ENCODE data around the gene PAPSS1. TPM values are rescaled to one million over a fixed set of nuclear protein-coding genes. Genes with fewer than 3 reads are reported as not detected.

The PAPSS1 gene
- total RNA-seq, 1 experiment from 2014 or later, result 83.6 TPM

DNA sequence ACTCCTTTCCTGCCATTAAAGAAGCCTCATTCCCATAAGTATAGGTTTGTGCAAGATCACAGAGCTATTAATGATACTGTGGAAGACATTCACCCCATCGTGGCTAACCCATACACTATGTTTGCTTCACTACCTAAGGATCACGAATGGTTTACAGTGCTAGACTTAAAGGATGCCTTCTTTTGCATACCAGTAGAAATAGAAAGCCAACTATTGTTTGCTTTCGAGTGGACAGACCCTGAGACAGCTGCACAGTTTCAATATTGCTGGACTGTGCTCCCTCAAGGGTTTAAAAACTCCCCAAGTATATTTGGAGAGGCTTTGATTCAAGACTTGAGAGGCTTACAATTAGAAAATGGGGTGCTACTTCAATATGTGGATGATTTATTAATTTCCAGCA, 16.0 kb upstream of the PAPSS1 start:
- no peak overlapping the region for H4K5ac ChIP-seq (ENCODE audit: insufficient read length, low read depth, low read length)
- H3K14ac ChIP-seq (ENCODE audit: insufficient read depth, low read length), result no peak overlapping the region
- H4K20me1 ChIP-seq (ENCODE audit: control insufficient read depth, insufficient read depth, insufficient read length), result no peaks in the 10 kb centered on the region
- peaks cover 9% of the 10 kb centered on the region for H3K4me1 ChIP-seq (ENCODE audit: insufficient read depth, low read length)
- H3K4me2 ChIP-seq (ENCODE audit: insufficient read depth, insufficient read length, low read length), result no peak overlapping the region
- no peak overlapping the region for H4K91ac ChIP-seq (ENCODE audit: insufficient read length, low read depth, low read length)
- no peaks in the 10 kb centered on the region for H3K23me2 ChIP-seq (ENCODE audit: insufficient read length, low read depth, low read length, poor library complexity, severe bottlenecking)
- DNase-seq, result no peak
- no peaks in the 10 kb centered on the region for H3K36me3 Mint-ChIP-seq (ENCODE audit: insufficient read depth in 1 of 3, low read depth in 3 of 3)
- H3K4me3 Mint-ChIP-seq, result no peak overlapping the region
- H3K79me1 ChIP-seq (ENCODE audit: insufficient read depth, low read depth, low read length, poor library complexity, severe bottlenecking), result no peaks in the 10 kb centered on the region
- H3K18ac ChIP-seq (ENCODE audit: insufficient read length, low read depth, low read length), result no peak overlapping the region
- no peak overlapping the region for H2AK5ac ChIP-seq (ENCODE audit: insufficient read length, low read length)
- H3K56ac ChIP-seq (ENCODE audit: insufficient read length, low read depth, low read length), result no peak overlapping the region
- WGBS (ENCODE audit: extremely low coverage, insufficient read length, low lambda C conversion rate), result no CpG with 5 or more reads among the region's 3 CpGs
- no peak overlapping the region for H2BK20ac ChIP-seq (ENCODE audit: low read depth, low read length, poor library complexity, severe bottlenecking)
- H2BK15ac ChIP-seq (ENCODE audit: low read depth, low read length), result no peak overlapping the region
- TF ChIP-seq, protein P1, sequence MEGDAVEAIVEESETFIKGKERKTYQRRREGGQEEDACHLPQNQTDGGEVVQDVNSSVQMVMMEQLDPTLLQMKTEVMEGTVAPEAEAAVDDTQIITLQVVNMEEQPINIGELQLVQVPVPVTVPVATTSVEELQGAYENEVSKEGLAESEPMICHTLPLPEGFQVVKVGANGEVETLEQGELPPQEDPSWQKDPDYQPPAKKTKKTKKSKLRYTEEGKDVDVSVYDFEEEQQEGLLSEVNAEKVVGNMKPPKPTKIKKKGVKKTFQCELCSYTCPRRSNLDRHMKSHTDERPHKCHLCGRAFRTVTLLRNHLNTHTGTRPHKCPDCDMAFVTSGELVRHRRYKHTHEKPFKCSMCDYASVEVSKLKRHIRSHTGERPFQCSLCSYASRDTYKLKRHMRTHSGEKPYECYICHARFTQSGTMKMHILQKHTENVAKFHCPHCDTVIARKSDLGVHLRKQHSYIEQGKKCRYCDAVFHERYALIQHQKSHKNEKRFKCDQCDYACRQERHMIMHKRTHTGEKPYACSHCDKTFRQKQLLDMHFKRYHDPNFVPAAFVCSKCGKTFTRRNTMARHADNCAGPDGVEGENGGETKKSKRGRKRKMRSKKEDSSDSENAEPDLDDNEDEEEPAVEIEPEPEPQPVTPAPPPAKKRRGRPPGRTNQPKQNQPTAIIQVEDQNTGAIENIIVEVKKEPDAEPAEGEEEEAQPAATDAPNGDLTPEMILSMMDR (conservative IDR thresholded peaks at IDR 0.05), result no peak
- H3K23ac ChIP-seq (ENCODE audit: insufficient read length, low read depth, low read length), result no peak overlapping the region
- H3T11ph ChIP-seq (ENCODE audit: low read length), result no peak overlapping the region
- H2BK12ac ChIP-seq (ENCODE audit: insufficient read length, low read depth, low read length), result no peak overlapping the region
- no peak overlapping the region for H4K8ac ChIP-seq (replicated peaks; ENCODE audit: insufficient read length, low read depth, low read length)
- H3K9me3 Mint-ChIP-seq, result no peaks in the 10 kb centered on the region; a peak in 1 of 5 replicates
- H3K9ac ChIP-seq (ENCODE audit: extremely low read depth, insufficient read length, low read length), result no peak overlapping the region
- H2BK5ac ChIP-seq (ENCODE audit: insufficient read length, low read length), result no peak overlapping the region
- no peaks in the 10 kb centered on the region for H3K79me2 ChIP-seq (ENCODE audit: insufficient read depth, low read length)
- H3K9me3 ChIP-seq (ENCODE audit: control insufficient read depth, low read depth, low read length), result no peaks in the 10 kb centered on the region
- H3K27ac Mint-ChIP-seq, result no peak overlapping the region
- no peak overlapping the region for H2BK120ac ChIP-seq (ENCODE audit: low read depth, low read length, poor library complexity, severe bottlenecking)
- peaks cover 2% of the 10 kb centered on the region; the same call in 1 of the 2 replicates for H3K27me3 ChIP-seq (ENCODE audit: insufficient read depth, low read length)
- no peak overlapping the region for H2AFZ ChIP-seq (ENCODE audit: low read length)
- no peak overlapping the region for H3K27ac ChIP-seq (ENCODE audit: insufficient read length, low read depth, low read length)
- H3K4ac ChIP-seq (ENCODE audit: low read depth, low read length), result no peak overlapping the region
- peaks cover 52% of the 10 kb centered on the region for H3K27me3 Mint-ChIP-seq (ENCODE audit: low read depth)
- peaks cover 29 to 32% of the 10 kb centered on the region in 2 experiments for H3K4me1 Mint-ChIP-seq

Measured in H9 (cell line).